SK-N-SH (cell line): ENCODE data around the gene MOCOS. TPM values are rescaled to one million over a fixed set of nuclear protein-coding genes. Genes with fewer than 3 reads are reported as not detected.

ENCODE experiments used
- CTCF ChIA-PET: fragments of 300-600, 350-600 bp; formaldehyde crosslinking; extraction: SDS; loops from one replicate; lab custom pipeline; 2021; lab: Yijun Ruan, JAX
- POLR2A ChIA-PET: fragments of 350-600 bp; sonication (Branson Sonifier 250); formaldehyde crosslinking; extraction: SDS; loops from one replicate; lab custom pipeline; 2020; ENCODE audit warnings: antibody characterized with exemption, inconsistent platforms; lab: Yijun Ruan, JAX
- DNase-seq: peaks from one replicate; pipeline ENCODE4 v3.0.0; 2012
- H2AFZ ChIP-seq: fragments of 200-600 bp; sonication (generic); 2 replicates; pipeline ENCODE4 v1.8.1; 2016; ENCODE audit warnings: antibody characterized with exemption, mild to moderate bottlenecking, low read depth
- H3F3A ChIP-seq: fragments of 200-600 bp; sonication (generic); replicated peaks from 2 replicates; pipeline ENCODE3; 2016; ENCODE audit warnings: antibody characterized with exemption, mild to moderate bottlenecking; ENCODE audit not compliant: insufficient read depth
- H3K27ac ChIP-seq, 2 experiments: fragments of 200-500 bp in 1 of 2; fragments of 200-600 bp in 1 of 2; sonication (Bioruptor generic) in 1 of 2; sonication (generic), shearing (Covaris generic) in 1 of 2; 2 replicates each; pipeline versions ENCODE4 v1.5.1 to v1.6.1; 2014 to 2016; ENCODE audit warnings: low read depth in 2 of 2, inconsistent platforms in 1 of 2, low read length in 1 of 2, mild to moderate bottlenecking in 1 of 2, mixed read lengths in 1 of 2
- H3K27me3 ChIP-seq: fragments of 200-600 bp; sonication (generic), shearing (Covaris generic); 2 replicates; pipeline ENCODE4 v1.6.1; 2016; ENCODE audit warnings: mixed run types; ENCODE audit not compliant: insufficient read depth
- H3K36me3 ChIP-seq, 2 experiments: fragments of 200-500 bp in 1 of 2; fragments of 200-600 bp in 1 of 2; sonication (Bioruptor generic) in 1 of 2; sonication (generic) in 1 of 2; replicated peaks in 1 of 2; 2 replicates each; pipeline versions ENCODE3 to v1.5.1; 2014 to 2016; ENCODE audit warnings: low read length in 1 of 2, mild to moderate bottlenecking in 1 of 2; ENCODE audit not compliant: insufficient read depth in 2 of 2, control insufficient read depth in 1 of 2
- H3K4me1 ChIP-seq, 2 experiments: fragments of 200-500 bp in 1 of 2; fragments of 200-600 bp in 1 of 2; sonication (Bioruptor generic) in 1 of 2; sonication (generic), shearing (Covaris generic) in 1 of 2; 2 replicates each; pipeline versions ENCODE4 v1.5.1 to v1.6.1; 2014 to 2016; ENCODE audit warnings: low read depth in 1 of 2, low read length in 1 of 2, mixed run types in 1 of 2; ENCODE audit not compliant: insufficient read depth in 2 of 2, control insufficient read depth in 1 of 2
- H3K4me2 ChIP-seq: fragments of 200-600 bp; sonication (generic), shearing (Covaris generic); 2 replicates; pipeline ENCODE4 v1.6.1; 2017; ENCODE audit warnings: mixed run types
- H3K4me3 ChIP-seq, 2 experiments: fragments of 200-500 bp in 1 of 2; fragments of 200-600 bp in 1 of 2; sonication (Bioruptor generic) in 1 of 2; sonication (generic), shearing (Covaris generic) in 1 of 2; 2 replicates each; pipeline versions ENCODE4 v1.5.1 to v1.8.1; 2014 to 2016; ENCODE audit warnings: low read depth in 2 of 2, inconsistent platforms in 1 of 2, low read length in 1 of 2, mild to moderate bottlenecking in 1 of 2, mixed read lengths in 1 of 2, moderate library complexity in 1 of 2
- H3K79me2 ChIP-seq: fragments of 200-600 bp; sonication (generic); 2 replicates; pipeline ENCODE4 v1.8.1; 2017; ENCODE audit warnings: mild to moderate bottlenecking; ENCODE audit not compliant: insufficient read depth
- H3K9ac ChIP-seq: fragments of 200-600 bp; sonication (generic); 2 replicates; pipeline ENCODE4 v1.6.1; 2017; ENCODE audit warnings: mixed run types
- H3K9me2 ChIP-seq: fragments of 200-600 bp; sonication (generic); 2 replicates; pipeline ENCODE4 v1.6.1; 2017; ENCODE audit warnings: mixed run types
- H3K9me3 ChIP-seq: fragments of 200-600 bp; sonication (generic); 2 replicates; pipeline ENCODE4 v1.6.1; 2017; ENCODE audit warnings: mixed run types, mild to moderate bottlenecking, moderate library complexity
- H4K20me1 ChIP-seq: fragments of 200-600 bp; sonication (generic); 2 replicates; pipeline ENCODE4 v1.6.1; 2017; ENCODE audit warnings: mild to moderate bottlenecking, mixed run types; ENCODE audit not compliant: insufficient read depth
- CHD2 ChIP-seq: fragments of 150-350 bp; IDR thresholded peaks from 2 replicates; pipeline ENCODE4 v1.6.1; 2018; ENCODE audit warnings: low read length; ENCODE audit not compliant: partially characterized antibody
- CTCF ChIP-seq: fragments of 200-600 bp; sonication (generic); IDR thresholded peaks from 2 replicates; pipeline ENCODE4 v1.6.1; 2017; ENCODE audit warnings: antibody characterized with exemption, mild to moderate bottlenecking, moderate library complexity
- EP300 ChIP-seq, 2 experiments: IDR thresholded peaks; 2 replicates each; pipeline versions ENCODE4 v1.4.0 to v1.6.1; 2012; ENCODE audit warnings: borderline replicate concordance in 1 of 2, low read depth in 1 of 2, low read length in 1 of 2
- FOSL2 ChIP-seq: IDR thresholded peaks from 2 replicates; pipeline ENCODE4 v1.4.0; 2012; ENCODE audit warnings: low read depth, mild to moderate bottlenecking, moderate library complexity, borderline replicate concordance
- GABPA ChIP-seq: IDR thresholded peaks from 2 replicates; pipeline ENCODE4 v1.4.0; 2012; ENCODE audit warnings: low read depth, mild to moderate bottlenecking
- GATA2 ChIP-seq: sonication (generic); formaldehyde crosslinking; IDR thresholded peaks from 2 replicates; pipeline ENCODE4 v1.5.0; 2020; ENCODE audit warnings: mild to moderate bottlenecking, missing genetic modification reagents
- MAX ChIP-seq: IDR thresholded peaks from 2 replicates; pipeline ENCODE4 v1.4.0; 2012; ENCODE audit warnings: low read depth
- NFIC ChIP-seq: IDR thresholded peaks from 2 replicates; pipeline ENCODE4 v1.4.0; 2012; ENCODE audit warnings: borderline replicate concordance
- NRF1 ChIP-seq: IDR thresholded peaks from 2 replicates; pipeline ENCODE4 v1.6.1; 2012; ENCODE audit warnings: low read depth, mild to moderate bottlenecking, low read length
- POLR2AphosphoS5 ChIP-seq: IDR thresholded peaks from 2 replicates; pipeline ENCODE4 v1.6.1; 2012; ENCODE audit warnings: low read depth, low read length
- RCOR1 ChIP-seq: fragments of 150-350 bp; IDR thresholded peaks from 2 replicates; pipeline ENCODE4 v1.6.1; 2017; ENCODE audit warnings: antibody characterized with exemption, low read length
- REST ChIP-seq: IDR thresholded peaks from 2 replicates; pipeline ENCODE4 v1.6.1; 2012; ENCODE audit warnings: mild to moderate bottlenecking, low read depth, low read length, moderate library complexity
- RFX5 ChIP-seq: IDR thresholded peaks from 2 replicates; pipeline ENCODE4 v1.6.1; 2012; ENCODE audit warnings: mild to moderate bottlenecking, improper control_type of control experiment, low read length
- RXRA ChIP-seq: IDR thresholded peaks from 2 replicates; pipeline ENCODE4 v1.4.0; 2012; ENCODE audit warnings: low read depth, mild to moderate bottlenecking, borderline replicate concordance
- SIN3A ChIP-seq: IDR thresholded peaks from 2 replicates; pipeline ENCODE4 v1.6.1; 2012; ENCODE audit warnings: low read depth, mild to moderate bottlenecking, low read length, moderate library complexity, borderline replicate concordance
- SMC3 ChIP-seq: IDR thresholded peaks from 2 replicates; pipeline ENCODE4 v1.6.1; 2012; ENCODE audit warnings: low read depth, low read length, improper control_type of control experiment
- TCF12 ChIP-seq: IDR thresholded peaks from 2 replicates; pipeline ENCODE4 v1.4.0; 2012
- USF1 ChIP-seq: IDR thresholded peaks from 2 replicates; pipeline ENCODE4 v1.4.0; 2012; ENCODE audit warnings: low read depth, borderline replicate concordance
- USF2 ChIP-seq: fragments of 150-350 bp; IDR thresholded peaks from 2 replicates; pipeline ENCODE4 v1.6.1; 2017; ENCODE audit warnings: antibody characterized with exemption, low read length, low read depth, borderline replicate concordance
- YY1 ChIP-seq: IDR thresholded peaks from 2 replicates; pipeline ENCODE4 v1.4.0; 2012; ENCODE audit warnings: low read depth, mild to moderate bottlenecking
- WGBS: methylation state at CpG from one replicate; pipeline ENCODE4 v1.1.6; 2017; ENCODE audit warnings: low lambda C conversion rate; 5-methylcytosine and 5-hydroxymethylcytosine counted together
- polyA plus RNA-seq, 3 experiments: library from polyadenylated mRNA; depleted of rRNA; stranded (reverse); fragments of >200 nt; gene quantifications; 2 replicates each; pipeline ENCODE4 v1.2.3, GENCODE V29; 2012

MOCOS gene
- polyA plus RNA-seq, 1 of the 3 experiments (the other 2 are of a cell fraction), result 1.2 TPM

- peaks cover 4% of the 10 kb centered on the region for H3F3A ChIP-seq
- H3K4me2 ChIP-seq, result no peak overlapping the region
- no peak overlapping the region for H3K4me3 ChIP-seq
- peaks cover 83 to 86% of the 10 kb centered on the region in 2 experiments for H3K36me3 ChIP-seq
- no peak overlapping the region for H3K27ac ChIP-seq
- no peak for DNase-seq
- ChIA-PET POLR2A (no interaction called here), CTCF (no interaction called here)
- no peak overlapping the region for H3K9ac ChIP-seq
- no peak overlapping the region for H2AFZ ChIP-seq
- no peaks in the 10 kb centered on the region for H3K27me3 ChIP-seq
- no peaks in the 10 kb centered on the region for H4K20me1 ChIP-seq
- no peaks in the 10 kb centered on the region for H3K9me2 ChIP-seq
- H3K79me2 ChIP-seq, result peaks cover 12% of the 10 kb centered on the region; the same call in 1 of the 2 replicates
- H3K4me1 ChIP-seq, result no peaks in the 10 kb centered on the region
- TF ChIP-seq USF1 (no peak), REST (no peak)
- WGBS, result 96% methylated on average over 3 of the region's 3 CpGs
- no peaks in the 10 kb centered on the region for H3K9me3 ChIP-seq
Observed at GRCh38 chr18:36142751-36143150, 44.5 kb upstream of the MOCOS start.

- H3K79me2 ChIP-seq, result peaks cover 12% of the 10 kb centered on the region; the same call in 1 of the 2 replicates
- no peaks in the 10 kb centered on the region for H3K4me1 ChIP-seq
- no peak overlapping the region for H2AFZ ChIP-seq
- H3K27ac ChIP-seq, result no peak overlapping the region
- H3K4me3 ChIP-seq, result no peak overlapping the region
- no peaks in the 10 kb centered on the region for H3K27me3 ChIP-seq
- H3K9ac ChIP-seq, result no peak overlapping the region
- ChIA-PET POLR2A (no interaction called here), CTCF (interaction anchor here (0.7 kb wide), 1 partner anchor 117 kb away, joined by 3 read pairs; no protein-coding TSS in a partner anchor)
- H3K9me2 ChIP-seq, result no peaks in the 10 kb centered on the region
- no peaks in the 10 kb centered on the region for H3K9me3 ChIP-seq
- no peak overlapping the region for H3K4me2 ChIP-seq
- peaks cover 4% of the 10 kb centered on the region for H3F3A ChIP-seq
- H4K20me1 ChIP-seq, result no peaks in the 10 kb centered on the region
- WGBS, result 97% methylated on average over 2 of the region's 2 CpGs
- peaks cover 80 to 81% of the 10 kb centered on the region in 2 experiments for H3K36me3 ChIP-seq
- DNase-seq, result no peak
- no peak for TF ChIP-seq GATA2 (CRISPR knock-in tag)
- no peak for TF ChIP-seq EP300 (IDR thresholded peaks at IDR 0.05; ENCODE audit: borderline replicate concordance in 1 of 2, low read depth in 1 of 2, low read length in 1 of 2)
- no peak for TF ChIP-seq SIN3A
- TF ChIP-seq YY1, result no peak
- TF ChIP-seq USF2, result no peak
- TF ChIP-seq CHD2, result no peak
- no peak for TF ChIP-seq NRF1
- TF ChIP-seq SMC3, result no peak
- no peak for TF ChIP-seq CTCF
- TF ChIP-seq MAX, result no peak
- TF ChIP-seq USF1, result no peak
- TF ChIP-seq POLR2AphosphoS5, result no peak
- TF ChIP-seq NFIC, result no peak
- no peak for TF ChIP-seq GABPA
- no peak for TF ChIP-seq RXRA
- TF ChIP-seq FOSL2, result no peak
- no peak for TF ChIP-seq RFX5
- no peak for TF ChIP-seq TCF12
- TF ChIP-seq RCOR1, result no peak
Observed at GRCh38 chr18:36143391-36143790, 43.9 kb upstream of the MOCOS start.
